Neural progenitor cell (in vitro differentiated cells): ENCODE data around the gene MTHFSD. TPM values are rescaled to one million over a fixed set of nuclear protein-coding genes. Genes with fewer than 3 reads are reported as not detected.

Experiments
- DNase-seq: peaks from one replicate; pipeline ENCODE4 v3.0.0-alpha.2; 2016; ENCODE audit warnings: low spot score
- H2AFZ ChIP-seq: fragments of 200-600 bp; sonication (generic); replicated peaks from 2 replicates; pipeline ENCODE4 v1.6.1; 2016; ENCODE audit warnings: antibody characterized with exemption
- H3F3A ChIP-seq: fragments of 200-600 bp; sonication (generic); 2 replicates; pipeline ENCODE4 v1.6.1; 2016; ENCODE audit warnings: antibody characterized with exemption, low read depth
- H3K27ac ChIP-seq: fragments of 200-600 bp; sonication (generic); 2 replicates; pipeline ENCODE4 v1.5.1; 2016; ENCODE audit warnings: mild to moderate bottlenecking
- H3K27me3 ChIP-seq: fragments of 200-600 bp; sonication (generic); 2 replicates; pipeline ENCODE4 v1.6.1; 2016; ENCODE audit warnings: mild to moderate bottlenecking, moderate library complexity
- H3K36me3 ChIP-seq: fragments of 200-600 bp; sonication (generic); 2 replicates; pipeline ENCODE4 v1.5.1; 2016
- H3K4me1 ChIP-seq: fragments of 200-600 bp; sonication (generic); 2 replicates; pipeline ENCODE4 v1.6.1; 2016; ENCODE audit warnings: mixed run types
- H3K4me2 ChIP-seq: fragments of 200-600 bp; sonication (generic); 2 replicates; pipeline ENCODE4 v1.6.1; 2016
- H3K4me3 ChIP-seq: fragments of 200-600 bp; sonication (generic); 2 replicates; pipeline ENCODE4 v1.5.1; 2016
- H3K79me2 ChIP-seq: fragments of 200-600 bp; sonication (generic); 2 replicates; pipeline ENCODE4 v1.6.1; 2016; ENCODE audit warnings: low read depth
- H3K9ac ChIP-seq: fragments of 200-600 bp; sonication (generic); 2 replicates; pipeline ENCODE4 v1.6.1; 2016
- H3K9me3 ChIP-seq: fragments of 200-600 bp; sonication (generic); 2 replicates; pipeline ENCODE4 v1.5.1; 2016; ENCODE audit warnings: low read depth
- H4K20me1 ChIP-seq: fragments of 200-600 bp; sonication (generic); 2 replicates; pipeline ENCODE4 v1.6.1; 2016; ENCODE audit warnings: low read depth
- H3K27ac Mint-ChIP-seq: 3 replicates; pipeline ENCODE4 v1.8.0; 2021; ENCODE audit warnings: mixed read lengths
- H3K27me3 Mint-ChIP-seq: 2 replicates; pipeline ENCODE4 v1.8.0; 2022; ENCODE audit warnings: low read depth, mild to moderate bottlenecking, inconsistent platforms, moderate library complexity, mixed read lengths; ENCODE audit not compliant: insufficient read depth
- H3K36me3 Mint-ChIP-seq: 3 replicates; pipeline ENCODE4 v1.8.0; 2021; ENCODE audit warnings: mixed read lengths
- H3K4me1 Mint-ChIP-seq: 3 replicates; pipeline ENCODE4 v1.8.0; 2021; ENCODE audit warnings: mixed read lengths
- H3K4me3 Mint-ChIP-seq: 3 replicates; pipeline ENCODE4 v1.8.0; 2021; ENCODE audit warnings: mild to moderate bottlenecking, moderate library complexity, mixed read lengths
- H3K9me3 Mint-ChIP-seq: 3 replicates; pipeline ENCODE4 v1.8.0; 2020; ENCODE audit warnings: mixed read lengths
- EZH2 ChIP-seq: fragments of 200-600 bp; sonication (generic); IDR thresholded peaks from 2 replicates; pipeline ENCODE4 v1.6.1; 2017; ENCODE audit warnings: antibody characterized with exemption, mild to moderate bottlenecking, moderate library complexity
- EZH2phosphoT487 ChIP-seq: fragments of 200-600 bp; sonication (generic); IDR thresholded peaks from 2 replicates; pipeline ENCODE4 v1.6.1; 2017; ENCODE audit warnings: antibody characterized with exemption
- total RNA-seq: library from RNA; depleted of rRNA; stranded (reverse); fragments of >200 nt; gene quantifications from 2 replicates; pipeline ENCODE4 v1.2.3, GENCODE V29; 2015; ENCODE audit warnings: low replicate concordance
- TF ChIP-seq, protein P1 (sequence below): fragments of 200-600 bp; sonication (generic); IDR thresholded peaks from 2 replicates; pipeline ENCODE4 v1.5.1; 2017; ENCODE audit warnings: antibody characterized with exemption, mild to moderate bottlenecking

Gene MTHFSD
- total RNA-seq, 1 donor from 2014 or later, result 17.4 TPM

- Histone ChIP-seq H3K27me3 (peaks cover 100% of the 10 kb centered on the region), H3K4me1 (peaks cover 37% of the 10 kb centered on the region), H3K9ac (no peak overlapping the region), H3K36me3 (no peaks in the 10 kb centered on the region), H4K20me1 (peaks cover 99% of the 10 kb centered on the region), H3K27ac (no peak overlapping the region), H3K9me3 (no peaks in the 10 kb centered on the region), H3K4me2 (peak overlapping the region; percentile 64), H3K4me3 (peak overlapping the region; percentile 27), H3K79me2 (no peaks in the 10 kb centered on the region), H2AFZ (no peak overlapping the region), H3F3A (peaks cover 34% of the 10 kb centered on the region)
- TF ChIP-seq EZH2phosphoT487, result peak; percentile 4
- TF ChIP-seq, protein P1, sequence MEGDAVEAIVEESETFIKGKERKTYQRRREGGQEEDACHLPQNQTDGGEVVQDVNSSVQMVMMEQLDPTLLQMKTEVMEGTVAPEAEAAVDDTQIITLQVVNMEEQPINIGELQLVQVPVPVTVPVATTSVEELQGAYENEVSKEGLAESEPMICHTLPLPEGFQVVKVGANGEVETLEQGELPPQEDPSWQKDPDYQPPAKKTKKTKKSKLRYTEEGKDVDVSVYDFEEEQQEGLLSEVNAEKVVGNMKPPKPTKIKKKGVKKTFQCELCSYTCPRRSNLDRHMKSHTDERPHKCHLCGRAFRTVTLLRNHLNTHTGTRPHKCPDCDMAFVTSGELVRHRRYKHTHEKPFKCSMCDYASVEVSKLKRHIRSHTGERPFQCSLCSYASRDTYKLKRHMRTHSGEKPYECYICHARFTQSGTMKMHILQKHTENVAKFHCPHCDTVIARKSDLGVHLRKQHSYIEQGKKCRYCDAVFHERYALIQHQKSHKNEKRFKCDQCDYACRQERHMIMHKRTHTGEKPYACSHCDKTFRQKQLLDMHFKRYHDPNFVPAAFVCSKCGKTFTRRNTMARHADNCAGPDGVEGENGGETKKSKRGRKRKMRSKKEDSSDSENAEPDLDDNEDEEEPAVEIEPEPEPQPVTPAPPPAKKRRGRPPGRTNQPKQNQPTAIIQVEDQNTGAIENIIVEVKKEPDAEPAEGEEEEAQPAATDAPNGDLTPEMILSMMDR, result no peak
- peak; percentile 80 for TF ChIP-seq EZH2
- Mint-ChIP-seq H3K4me1 (peaks cover 27% of the 10 kb centered on the region), H3K27me3 (peaks cover 92% of the 10 kb centered on the region), H3K9me3 (no peaks in the 10 kb centered on the region), H3K36me3 (no peaks in the 10 kb centered on the region), H3K27ac (no peak overlapping the region), H3K4me3 (no peak overlapping the region)
- DNase-seq, result peak; percentile 58
Measured at GRCh38 chr16:86496929-86497461, 58.0 kb downstream of the MTHFSD start.

GRCh38 chr16:86496262-86496928 is 58.6 kb downstream of the MTHFSD start:
- no peak overlapping the region for H3K27ac ChIP-seq
- no peaks in the 10 kb centered on the region for H3K9me3 ChIP-seq
- Mint-ChIP-seq H3K9me3 (no peaks in the 10 kb centered on the region), H3K4me1 (peaks cover 27% of the 10 kb centered on the region), H3K27me3 (peaks cover 92% of the 10 kb centered on the region), H3K27ac (no peak overlapping the region), H3K4me3 (no peak overlapping the region), H3K36me3 (no peaks in the 10 kb centered on the region)
- peaks cover 100% of the 10 kb centered on the region for H3K27me3 ChIP-seq
- H3F3A ChIP-seq, result peaks cover 38% of the 10 kb centered on the region
- peaks cover 99% of the 10 kb centered on the region for H4K20me1 ChIP-seq
- H3K9ac ChIP-seq, result no peak overlapping the region
- no peak overlapping the region for H2AFZ ChIP-seq
- no peak overlapping the region for H3K4me3 ChIP-seq
- H3K4me1 ChIP-seq, result peaks cover 40% of the 10 kb centered on the region
- H3K79me2 ChIP-seq, result no peaks in the 10 kb centered on the region
- DNase-seq, result peak; percentile 21
- no peaks in the 10 kb centered on the region for H3K36me3 ChIP-seq
- peak overlapping the region; percentile 64 for H3K4me2 ChIP-seq
- TF ChIP-seq, protein P1, result no peak
- peak; percentile 96 for TF ChIP-seq EZH2phosphoT487
- peak; percentile 97 for TF ChIP-seq EZH2

GRCh38 chr16:86495756-86496261 is 59.2 kb downstream of the MTHFSD start:
- Histone ChIP-seq H3K36me3 (no peaks in the 10 kb centered on the region), H3K4me2 (peak overlapping the region; percentile 3), H3K27ac (no peak overlapping the region), H3F3A (peaks cover 39% of the 10 kb centered on the region), H3K79me2 (no peaks in the 10 kb centered on the region), H3K27me3 (peaks cover 100% of the 10 kb centered on the region), H3K4me1 (peaks cover 42% of the 10 kb centered on the region), H2AFZ (no peak overlapping the region), H3K9ac (no peak overlapping the region), H3K4me3 (no peak overlapping the region), H4K20me1 (peaks cover 96% of the 10 kb centered on the region), H3K9me3 (no peaks in the 10 kb centered on the region)
- Mint-ChIP-seq H3K27ac (no peak overlapping the region), H3K9me3 (no peaks in the 10 kb centered on the region), H3K4me1 (peaks cover 29% of the 10 kb centered on the region), H3K36me3 (no peaks in the 10 kb centered on the region), H3K4me3 (peak overlapping the region; percentile 39), H3K27me3 (peaks cover 92% of the 10 kb centered on the region)
- no peak for TF ChIP-seq EZH2phosphoT487
- TF ChIP-seq EZH2, result no peak
- TF ChIP-seq, protein P1, result no peak
- peak; percentile 82 for DNase-seq
